Measurements from ENCODE around the gene PDGFB.

DNA sequence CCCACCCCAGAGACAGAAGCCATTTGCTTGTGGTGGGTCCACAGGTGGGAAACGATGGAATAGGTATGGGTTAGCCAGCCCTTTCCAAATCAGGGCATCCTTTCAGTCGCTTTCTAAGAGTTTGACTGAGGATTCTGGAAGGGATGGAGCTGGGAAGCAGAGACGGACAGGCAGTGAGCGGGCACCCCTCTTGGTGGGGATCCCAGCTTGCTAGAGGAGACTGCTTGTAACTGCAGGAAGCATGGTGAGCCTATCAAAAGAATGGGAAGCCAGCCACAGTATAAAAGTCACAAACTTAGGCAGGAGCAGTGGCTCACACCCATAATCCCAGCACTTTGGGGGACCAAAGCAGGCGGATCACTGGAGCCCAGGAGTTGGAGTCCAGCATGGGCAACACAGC lies 6.1 kb upstream of the PDGFB start:
- TF ChIP-seq POLR2A (IDR thresholded peaks at IDR 0.05): no peak
- TF ChIP-seq, protein P1, sequence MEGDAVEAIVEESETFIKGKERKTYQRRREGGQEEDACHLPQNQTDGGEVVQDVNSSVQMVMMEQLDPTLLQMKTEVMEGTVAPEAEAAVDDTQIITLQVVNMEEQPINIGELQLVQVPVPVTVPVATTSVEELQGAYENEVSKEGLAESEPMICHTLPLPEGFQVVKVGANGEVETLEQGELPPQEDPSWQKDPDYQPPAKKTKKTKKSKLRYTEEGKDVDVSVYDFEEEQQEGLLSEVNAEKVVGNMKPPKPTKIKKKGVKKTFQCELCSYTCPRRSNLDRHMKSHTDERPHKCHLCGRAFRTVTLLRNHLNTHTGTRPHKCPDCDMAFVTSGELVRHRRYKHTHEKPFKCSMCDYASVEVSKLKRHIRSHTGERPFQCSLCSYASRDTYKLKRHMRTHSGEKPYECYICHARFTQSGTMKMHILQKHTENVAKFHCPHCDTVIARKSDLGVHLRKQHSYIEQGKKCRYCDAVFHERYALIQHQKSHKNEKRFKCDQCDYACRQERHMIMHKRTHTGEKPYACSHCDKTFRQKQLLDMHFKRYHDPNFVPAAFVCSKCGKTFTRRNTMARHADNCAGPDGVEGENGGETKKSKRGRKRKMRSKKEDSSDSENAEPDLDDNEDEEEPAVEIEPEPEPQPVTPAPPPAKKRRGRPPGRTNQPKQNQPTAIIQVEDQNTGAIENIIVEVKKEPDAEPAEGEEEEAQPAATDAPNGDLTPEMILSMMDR (IDR thresholded peaks at IDR 0.05): no peak

Measured in ovary (tissue), 3 donors.